HG03045 (cell line): ENCODE results near the gene FAM168B.

Source experiments
- ATAC-seq: cut with Tn5 transposase; IDR thresholded peaks from one replicate; pipeline ENCODE4 v1.9.1; 2021; ENCODE audit warnings: mild to moderate bottlenecking, moderate library complexity; ENCODE audit not compliant: unreplicated experiment

FAM168B gene

GRCh38 chr2:131056204-131056931 is 36.9 kb downstream of the FAM168B start:
- no peak for ATAC-seq

- ATAC-seq, result no peak
Observed at GRCh38 chr2:131055169-131056065, 37.8 kb downstream of the FAM168B start.

- ATAC-seq, result no peak
Observed at GRCh38 chr2:131054488-131054887, 38.8 kb downstream of the FAM168B start.

GRCh38 chr2:131052741-131053263 is 40.5 kb downstream of the FAM168B start:
- ATAC-seq, result no peak

GRCh38 chr2:131050896-131051295 is 42.4 kb downstream of the FAM168B start:
- ATAC-seq, result no peak

- no peak for ATAC-seq
Observed at GRCh38 chr2:131049150-131049718, 44.0 kb downstream of the FAM168B start.

- no peak for ATAC-seq
Observed at GRCh38 chr2:131048641-131049040, 44.6 kb downstream of the FAM168B start.

- no peak for ATAC-seq
Observed at GRCh38 chr2:131047920-131048560, 45.2 kb downstream of the FAM168B start.

GRCh38 chr2:131046918-131047652 is 46.2 kb downstream of the FAM168B start:
- no peak for ATAC-seq

- ATAC-seq, result no peak
Observed at GRCh38 chr2:131046028-131046917, 47.0 kb downstream of the FAM168B start.

GRCh38 chr2:131045286-131046027 is 47.8 kb downstream of the FAM168B start:
- no peak for ATAC-seq

GRCh38 chr2:131044757-131045150 is 48.5 kb downstream of the FAM168B start:
- no peak for ATAC-seq

- ATAC-seq, result no peak
Observed at GRCh38 chr2:131044075-131044756, 49.0 kb downstream of the FAM168B start.

GRCh38 chr2:131043199-131044074 is 49.8 kb downstream of the FAM168B start:
- no peak for ATAC-seq

- ATAC-seq, result no peak
Observed at GRCh38 chr2:131042148-131042775, 51.0 kb downstream of the FAM168B start.

- ATAC-seq, result no peak
Observed at GRCh38 chr2:131041402-131042147, 51.7 kb downstream of the FAM168B start.
